ENCODE measurements around the gene TNK1. TPM values are rescaled to one million over a fixed set of nuclear protein-coding genes. Genes with fewer than 3 reads are reported as not detected.
"Not testable (repeated sequence)": the region's sequence is repeated elsewhere in the genome, so short reads cannot be mapped to it uniquely, and the experiment has no call there.

Gene TNK1
- total RNA-seq (10 to 100 TPM in 1 of 7 donors, 1 to 10 TPM in 6; 4.2 to 16.2 (median 6.4) TPM), polyA plus RNA-seq (1 to 10 TPM; 6.6 to 8.7 (median 8.3) TPM)
- long read RNA-seq, donor 1: 0 reads
- long read RNA-seq, donor 2, partial matches to known transcripts: 20 of 101 reads
- long read RNA-seq, donor 2, other reads (novel, unspliced or antisense): 81 of 101 reads

GRCh38 chr17:7380855-7381683 lies at the start of gene TNK1:
Gene TNK1 (plus strand): TSS chr17:7381089. CDS start chr17:7382927, 1,838 bp downstream.
- peak; percentile 77 for DNase-seq
- Histone ChIP-seq H3K9me3 (peaks cover 0 to 6% (median 0%) of the 10 kb centered on the region in 8 donors), H3K4me1 (peaks cover 7 to 40% (median 33%) of the 10 kb centered on the region in 6 donors), H3K4me3 (peak within 1 kb of the TSS; percentile 16 to 66 (median 33)), H3K27ac (peak within 1 kb of the TSS in 3 of 8 donors; percentile 24 to 38 (median 38)), H3K36me3 (no peaks in the 10 kb centered on the region), H3K27me3 (replicated peaks in 1 of 7) (peaks cover 0 to 62% (median 10%) of the 10 kb centered on the region in 7 donors)
- intact Hi-C loops (cut with DNase I; ENCODE audit: low total_unique reads): no loop called here
- TF ChIP-seq CTCF (IDR thresholded peaks at IDR 0.05 in 8 of 11, conservative IDR thresholded peaks at IDR 0.05 in 3 of 11) (no peak), POLR2AphosphoS5 (IDR thresholded peaks at IDR 0.05) (peak; percentile 54 to 75 (median 62))
- 7 to 14% (median 8%) methylated on average over 36 to 52 of the region's 52 CpGs for WGBS, 5 donors

GRCh38 chr17:7332111-7332510 lies 48.8 kb upstream of the TNK1 start:
- no peak for DNase-seq
- no peak for TF ChIP-seq POLR2AphosphoS5 (IDR thresholded peaks at IDR 0.05)
- TF ChIP-seq CTCF (IDR thresholded peaks at IDR 0.05 in 8 of 11, conservative IDR thresholded peaks at IDR 0.05 in 3 of 11): no peak
- no peak for TF ChIP-seq POLR2A (IDR thresholded peaks at IDR 0.05)
- H3K27ac ChIP-seq: peak overlapping the region in 6 of 8 donors; percentile 32 to 78 (median 66)
- H3K4me1 ChIP-seq: peaks cover 6 to 91% (median 47%) of the 10 kb centered on the region in 6 donors
- H3K36me3 ChIP-seq: peaks cover 0 to 3% (median 0%) of the 10 kb centered on the region in 6 donors
- H3K9me3 ChIP-seq: no peaks in the 10 kb centered on the region
- 31 to 48% (median 41%) methylated on average over 7 of the region's 7 CpGs for WGBS, 5 donors
- intact Hi-C loops (cut with DNase I; ENCODE audit: low total_unique reads): no loop called here
- H3K4me3 ChIP-seq: no peak overlapping the region
- no peaks in the 10 kb centered on the region for H3K27me3 ChIP-seq (replicated peaks in 1 of 7)

- WGBS, 5 donors: 32 to 44% (median 34%) methylated on average over 13 to 14 of the region's 14 CpGs
- not testable (repeated sequence) for DNase-seq
These were observed 48.3 kb upstream of the TNK1 start for GRCh38 chr17:7332600-7333069.

GRCh38 chr17:7334938-7335538 lies 45.9 kb upstream of the TNK1 start:
- intact Hi-C loops (cut with DNase I; ENCODE audit: low total_unique reads): no loop called here
- Histone ChIP-seq H3K27ac (peak overlapping the region in 5 of 8 donors; percentile 78 to 95 (median 94)), H3K27me3 (replicated peaks in 1 of 7) (no peaks in the 10 kb centered on the region), H3K9me3 (no peaks in the 10 kb centered on the region), H3K4me3 (no peak overlapping the region), H3K4me1 (peaks cover 18 to 97% (median 58%) of the 10 kb centered on the region in 6 donors), H3K36me3 (peaks cover 0 to 23% (median 8%) of the 10 kb centered on the region in 6 donors)
- DNase-seq: no peak
- 92 to 98% (median 95%) methylated on average over 2 to 3 of the region's 3 CpGs for WGBS, 5 donors
- TF ChIP-seq POLR2AphosphoS5 (IDR thresholded peaks at IDR 0.05) (no peak), POLR2A (IDR thresholded peaks at IDR 0.05) (no peak), CTCF (IDR thresholded peaks at IDR 0.05 in 8 of 11, conservative IDR thresholded peaks at IDR 0.05 in 3 of 11) (no peak)

More at GRCh38 chr17:7332600-7333069, 48.3 kb upstream of the TNK1 start:
- H3K9me3 ChIP-seq; intact Hi-C loops (cut with DNase I; ENCODE audit: low total_unique reads); H3K36me3 ChIP-seq; H3K27me3 ChIP-seq (replicated peaks in 1 of 7); H3K4me3 ChIP-seq: not testable (repeated sequence)
- Histone ChIP-seq H3K4me1 (peaks cover 12 to 91% (median 52%) of the 10 kb centered on the region in 6 donors), H3K27ac (peak overlapping the region in 5 of 8 donors; percentile 44 to 78 (median 70))
- peak in 1 of 3 donors; percentile 50 for TF ChIP-seq POLR2AphosphoS5 (IDR thresholded peaks at IDR 0.05)

- 74 to 84% (median 80%) methylated on average over 13 of the region's 13 CpGs for WGBS, 5 donors
- DNase-seq; H3K9me3 ChIP-seq; H3K27me3 ChIP-seq (replicated peaks in 1 of 7); intact Hi-C loops (cut with DNase I; ENCODE audit: low total_unique reads): not testable (repeated sequence)
- Histone ChIP-seq H3K27ac (peak overlapping the region; percentile 68 to 95 (median 90)), H3K4me3 (peak overlapping the region in 4 of 8 donors; percentile 62 to 77 (median 75)), H3K36me3 (peaks cover 0 to 30% (median 14%) of the 10 kb centered on the region in 6 donors), H3K4me1 (peaks cover 12 to 97% (median 51%) of the 10 kb centered on the region in 6 donors)
These were observed 45.1 kb upstream of the TNK1 start for GRCh38 chr17:7335765-7336164.
